GM23338 (cell line): Measurements from ENCODE around the gene KLHDC2. TPM values are rescaled to one million over a fixed set of nuclear protein-coding genes. Genes with fewer than 3 reads are reported as not detected.

Source experiments
- ATAC-seq: fragments of 200-7000 bp; cut with Tn5 transposase; 3 replicates; pipeline ENCODE4 v1.9.1; 2020
- DNase-seq: peaks from one replicate; pipeline ENCODE4 v3.0.0-alpha.2; 2015; ENCODE audit warnings: low spot score
- H2AFZ ChIP-seq: fragments of 200-600 bp; sonication (generic); 2 replicates; pipeline ENCODE4 v1.8.0; 2016; ENCODE audit warnings: antibody characterized with exemption, mild to moderate bottlenecking, moderate library complexity
- H3F3A ChIP-seq: fragments of 200-600 bp; sonication (generic); replicated peaks from 2 replicates; pipeline ENCODE4 v1.8.0; 2017; ENCODE audit warnings: antibody characterized with exemption, mixed run types, low read depth
- H3K27ac ChIP-seq: fragments of 200-600 bp; sonication (generic); 2 replicates; pipeline ENCODE4 v1.6.1; 2016; ENCODE audit warnings: low read depth
- H3K27me3 ChIP-seq: fragments of 200-600 bp; sonication (generic); 2 replicates; pipeline ENCODE4 v1.8.0; 2016; ENCODE audit warnings: mild to moderate bottlenecking, mixed run types, moderate library complexity; ENCODE audit not compliant: insufficient read depth
- H3K36me3 ChIP-seq: fragments of 200-600 bp; sonication (generic); 2 replicates; pipeline ENCODE4 v1.8.0; 2016; ENCODE audit warnings: mild to moderate bottlenecking; ENCODE audit not compliant: insufficient read depth
- H3K4me1 ChIP-seq: fragments of 200-600 bp; sonication (generic); 2 replicates; pipeline ENCODE4 v1.8.0; 2016; ENCODE audit warnings: mild to moderate bottlenecking, moderate library complexity; ENCODE audit not compliant: insufficient read depth
- H3K4me2 ChIP-seq: fragments of 200-600 bp; sonication (generic); 2 replicates; pipeline ENCODE4 v1.7.1; 2017; ENCODE audit warnings: mixed run types
- H3K4me3 ChIP-seq: fragments of 200-600 bp; sonication (generic); 2 replicates; pipeline ENCODE4 v1.6.1; 2016; ENCODE audit warnings: mixed run types
- H3K79me2 ChIP-seq: fragments of 200-600 bp; sonication (generic); replicated peaks from 2 replicates; pipeline ENCODE4 v1.8.0; 2017; ENCODE audit warnings: mild to moderate bottlenecking; ENCODE audit not compliant: insufficient read depth
- H3K9me2 ChIP-seq: fragments of 200-600 bp; sonication (generic); 2 replicates; pipeline ENCODE4 v1.8.0; 2017; ENCODE audit not compliant: insufficient read depth
- H4K20me1 ChIP-seq: fragments of 200-600 bp; sonication (generic); replicated peaks from 2 replicates; pipeline ENCODE4 v1.8.0; 2017; ENCODE audit warnings: mild to moderate bottlenecking; ENCODE audit not compliant: insufficient read depth
- H3K27ac Mint-ChIP-seq: 2 replicates; pipeline ENCODE4 v1.8.0; 2020; ENCODE audit warnings: inconsistent platforms, mild to moderate bottlenecking, moderate library complexity, mixed read lengths
- H3K27me3 Mint-ChIP-seq: 3 replicates; pipeline ENCODE4 v1.8.0; 2022; ENCODE audit warnings: low read depth, mild to moderate bottlenecking, moderate library complexity, mixed read lengths, inconsistent platforms; ENCODE audit not compliant: insufficient read depth, poor library complexity
- H3K36me3 Mint-ChIP-seq: 3 replicates; pipeline ENCODE4 v1.8.0; 2021; ENCODE audit warnings: low read depth, mild to moderate bottlenecking, inconsistent platforms, moderate library complexity, mixed read lengths
- H3K4me1 Mint-ChIP-seq: 3 replicates; pipeline ENCODE4 v1.8.0; 2020; ENCODE audit warnings: mild to moderate bottlenecking, inconsistent platforms, mixed read lengths
- H3K4me3 Mint-ChIP-seq: 3 replicates; pipeline ENCODE4 v1.8.0; 2021; ENCODE audit warnings: moderate library complexity, mild to moderate bottlenecking, inconsistent platforms, mixed read lengths
- H3K9me3 Mint-ChIP-seq: 3 replicates; pipeline ENCODE4 v1.8.0; 2020; ENCODE audit warnings: moderate library complexity, mild to moderate bottlenecking, inconsistent platforms, mixed read lengths
- CREB1 ChIP-seq: fragments of 250-450 bp; sonication (Bioruptor Pico); IDR thresholded peaks from 2 replicates; pipeline ENCODE4 v1.5.0; 2020; ENCODE audit warnings: low read depth, mild to moderate bottlenecking, moderate library complexity
- CTCF ChIP-seq, 2 experiments: fragments of 200-600 bp in 1 of 2; sonication (generic) in 1 of 2; conservative IDR thresholded peaks; 2 replicates each; pipeline versions ENCODE4 v1.5.1 to v1.6.1; 2016 to 2017; ENCODE audit warnings: antibody characterized with exemption in 2 of 2, low read depth in 2 of 2, mild to moderate bottlenecking in 2 of 2, moderate library complexity in 1 of 2
- ETS1 ChIP-seq: IDR thresholded peaks from 2 replicates; pipeline ENCODE4 v1.6.1; 2016; ENCODE audit warnings: antibody characterized with exemption
- EZH2 ChIP-seq: fragments of 200-600 bp; sonication (generic); IDR thresholded peaks from one replicate; pipeline ENCODE4 v1.8.0; 2017; ENCODE audit warnings: antibody characterized with exemption, mild to moderate bottlenecking, low read depth; ENCODE audit not compliant: unreplicated experiment
- EZH2phosphoT487 ChIP-seq: fragments of 200-600 bp; sonication (generic); IDR thresholded peaks from one replicate; pipeline ENCODE4 v1.8.1; 2018; ENCODE audit warnings: antibody characterized with exemption; ENCODE audit not compliant: unreplicated experiment
- JUNB ChIP-seq: IDR thresholded peaks from one replicate; pipeline ENCODE4 v1.6.1; 2016; ENCODE audit warnings: antibody characterized with exemption; ENCODE audit not compliant: unreplicated experiment
- NANOG ChIP-seq: IDR thresholded peaks from 2 replicates; pipeline ENCODE4 v1.6.1; 2016; ENCODE audit warnings: antibody characterized with exemption, borderline replicate concordance
- POLR2AphosphoS5 ChIP-seq: IDR thresholded peaks from 2 replicates; pipeline ENCODE4 v1.6.1; 2016; ENCODE audit warnings: antibody characterized with exemption, low read depth
- REST ChIP-seq: IDR thresholded peaks from one replicate; pipeline ENCODE4 v1.6.1; 2018; ENCODE audit warnings: antibody characterized with exemption; ENCODE audit not compliant: unreplicated experiment
- ZNF114 ChIP-seq: fragments of 250-450 bp; sonication (Bioruptor Pico); IDR thresholded peaks from 2 replicates; pipeline ENCODE4 v1.5.0; 2020; ENCODE audit warnings: mild to moderate bottlenecking, moderate library complexity
- ZNF331 ChIP-seq: fragments of 250-450 bp; sonication (Bioruptor Pico); IDR thresholded peaks from 2 replicates; pipeline ENCODE4 v1.5.0; 2020; ENCODE audit warnings: low read depth, mild to moderate bottlenecking, moderate library complexity
- polyA plus RNA-seq: library from polyadenylated mRNA; unstranded; fragments of >200 nt; fragmentation: Nextera tagmentation; extraction: Ambion mirVana; gene quantifications from 2 replicates; pipeline ENCODE4 v1.2.1, GENCODE V29; 2016
- total RNA-seq: library from RNA; depleted of rRNA; stranded (reverse); fragments of >200 nt; shearing (Covaris generic); gene quantifications from 2 replicates; pipeline ENCODE4 v1.2.3, GENCODE V29; 2014

KLHDC2 gene
- total and polyA plus RNA-seq, 2 experiments from 2014 or later, result 38.5 to 61.9 TPM

- no peak for TF ChIP-seq CTCF (conservative IDR thresholded peaks at IDR 0.05; ENCODE audit: low read depth in 2 of 2)
- TF ChIP-seq JUNB, result no peak
These were observed 6.2 kb downstream of the KLHDC2 start (continued) for GRCh38 chr14:49774106-49774505.

DNA sequence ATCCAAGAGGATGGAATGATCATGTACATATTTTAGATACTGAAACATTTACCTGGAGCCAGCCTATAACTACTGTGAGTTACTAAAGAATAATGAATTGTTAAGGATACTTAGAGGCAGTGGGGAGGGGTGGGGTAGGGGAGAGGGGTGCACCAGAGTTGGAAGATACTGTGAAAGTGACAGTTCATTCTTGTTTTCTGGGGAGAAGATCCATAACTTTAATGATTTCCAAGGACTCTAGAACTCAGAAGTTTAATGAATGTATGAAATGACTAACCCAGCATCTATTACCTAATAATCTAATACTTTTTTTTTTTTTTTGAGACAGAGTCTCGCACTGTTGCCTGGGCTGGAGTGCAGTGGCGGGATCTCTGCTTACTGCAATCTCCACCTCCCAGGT lies 10.5 kb downstream of the KLHDC2 start:
- no peaks in the 10 kb centered on the region for H3K27me3 ChIP-seq
- H3K36me3 ChIP-seq, result peaks cover 43% of the 10 kb centered on the region
- H3K27ac Mint-ChIP-seq, result no peak overlapping the region
- H3K9me3 Mint-ChIP-seq, result no peaks in the 10 kb centered on the region
- no peak overlapping the region for H2AFZ ChIP-seq
- H3K4me3 ChIP-seq, result no peak overlapping the region
- no peak for ATAC-seq
- no peaks in the 10 kb centered on the region for H3K9me2 ChIP-seq
- H3K4me1 Mint-ChIP-seq, result no peaks in the 10 kb centered on the region
- no peak for DNase-seq
- peaks cover 1% of the 10 kb centered on the region for H3K27me3 Mint-ChIP-seq
- no peak overlapping the region for H3K4me2 ChIP-seq
- H3K27ac ChIP-seq, result no peak overlapping the region
- no peaks in the 10 kb centered on the region for H3F3A ChIP-seq
- H3K79me2 ChIP-seq, result no peaks in the 10 kb centered on the region
- peaks cover 70% of the 10 kb centered on the region for H3K36me3 Mint-ChIP-seq
- peaks cover 14% of the 10 kb centered on the region; the same call in 1 of the 2 replicates for H4K20me1 ChIP-seq
- no peak overlapping the region for H3K4me3 Mint-ChIP-seq
- no peaks in the 10 kb centered on the region for H3K4me1 ChIP-seq
- TF ChIP-seq POLR2AphosphoS5 (no peak), EZH2phosphoT487 (no peak), EZH2 (no peak), NANOG (no peak), CTCF (conservative IDR thresholded peaks at IDR 0.05; ENCODE audit: low read depth in 2 of 2) (no peak), JUNB (no peak), ZNF114 (CRISPR knock-in tag) (no peak), ZNF331 (CRISPR knock-in tag) (no peak), CREB1 (CRISPR knock-in tag) (no peak), REST (no peak), ETS1 (no peak)
